Mammary epithelial cell (primary cell): ENCODE measurements around the gene PTPRC.
A peak's percentile ranks its signal among the peaks of the same experiment; 100 is the strongest.

Source experiments
- EZH2 ChIP-seq: IDR thresholded peaks from 2 replicates; pipeline ENCODE4 v1.6.1; 2012; ENCODE audit warnings: low read length, inconsistent platforms, borderline replicate concordance
- TF ChIP-seq, protein P1 (sequence below), 2 donors: IDR thresholded peaks in 1 of 2; conservative IDR thresholded peaks in 1 of 2; 2 replicates each; pipeline ENCODE4 v1.5.1; 2011 to 2012; ENCODE audit warnings: inconsistent platforms in 2 of 2, low read length in 2 of 2, mild to moderate bottlenecking in 2 of 2, control low read depth in 1 of 2, low read depth in 1 of 2; ENCODE audit not compliant: insufficient read depth in 1 of 2; ENCODE audit errors: extremely low read depth in 1 of 2

- TF ChIP-seq, protein P1, sequence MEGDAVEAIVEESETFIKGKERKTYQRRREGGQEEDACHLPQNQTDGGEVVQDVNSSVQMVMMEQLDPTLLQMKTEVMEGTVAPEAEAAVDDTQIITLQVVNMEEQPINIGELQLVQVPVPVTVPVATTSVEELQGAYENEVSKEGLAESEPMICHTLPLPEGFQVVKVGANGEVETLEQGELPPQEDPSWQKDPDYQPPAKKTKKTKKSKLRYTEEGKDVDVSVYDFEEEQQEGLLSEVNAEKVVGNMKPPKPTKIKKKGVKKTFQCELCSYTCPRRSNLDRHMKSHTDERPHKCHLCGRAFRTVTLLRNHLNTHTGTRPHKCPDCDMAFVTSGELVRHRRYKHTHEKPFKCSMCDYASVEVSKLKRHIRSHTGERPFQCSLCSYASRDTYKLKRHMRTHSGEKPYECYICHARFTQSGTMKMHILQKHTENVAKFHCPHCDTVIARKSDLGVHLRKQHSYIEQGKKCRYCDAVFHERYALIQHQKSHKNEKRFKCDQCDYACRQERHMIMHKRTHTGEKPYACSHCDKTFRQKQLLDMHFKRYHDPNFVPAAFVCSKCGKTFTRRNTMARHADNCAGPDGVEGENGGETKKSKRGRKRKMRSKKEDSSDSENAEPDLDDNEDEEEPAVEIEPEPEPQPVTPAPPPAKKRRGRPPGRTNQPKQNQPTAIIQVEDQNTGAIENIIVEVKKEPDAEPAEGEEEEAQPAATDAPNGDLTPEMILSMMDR (conservative IDR thresholded peaks at IDR 0.05 in 1 of 2, IDR thresholded peaks at IDR 0.05 in 1 of 2; ENCODE audit: extremely low read depth in 1 of 2, insufficient read depth in 1 of 2, low read depth in 1 of 2, low read length in 2 of 2), result peak; percentile 25 to 43
- no peak for TF ChIP-seq EZH2
Measured at GRCh38 chr1:198686069-198686728, 47.4 kb downstream of the PTPRC start.
